ENCODE results near the gene SEC11A.

Gene SEC11A

GRCh38 chr15:84747416-84748273 is 31.7 kb upstream of the SEC11A start:
- no peak for TF ChIP-seq CTCF (IDR thresholded peaks at IDR 0.05)

GRCh38 chr15:84741121-84741520 is 25.2 kb upstream of the SEC11A start:
- TF ChIP-seq CTCF (IDR thresholded peaks at IDR 0.05) = no peak

- no peak for TF ChIP-seq CTCF (IDR thresholded peaks at IDR 0.05)
Observed at GRCh38 chr15:84740691-84741090, 24.8 kb upstream of the SEC11A start.

- TF ChIP-seq CTCF (IDR thresholded peaks at IDR 0.05) = no peak
Observed at GRCh38 chr15:84737005-84737404, 21.1 kb upstream of the SEC11A start.

- no peak for TF ChIP-seq CTCF (IDR thresholded peaks at IDR 0.05)
Observed at GRCh38 chr15:84736375-84736774, 20.4 kb upstream of the SEC11A start.

GRCh38 chr15:84734794-84735479 is 19.0 kb upstream of the SEC11A start:
- no peak for TF ChIP-seq CTCF (IDR thresholded peaks at IDR 0.05)

GRCh38 chr15:84731774-84732173 is 15.8 kb upstream of the SEC11A start:
- TF ChIP-seq CTCF (IDR thresholded peaks at IDR 0.05) = no peak

Measured in LNCAP (cell line).